GM12892 (cell line): ENCODE data around the gene NGEF.

Experiments used
- POLR2A ChIP-seq: IDR thresholded peaks from 2 replicates; pipeline ENCODE4 v1.6.1; 2011; ENCODE audit warnings: low read depth, low read length, control low read depth
- POLR2AphosphoS5 ChIP-seq: IDR thresholded peaks from 2 replicates; pipeline ENCODE4 v1.6.1; 2011; ENCODE audit warnings: low read depth, low read length, control low read depth
- TAF1 ChIP-seq: IDR thresholded peaks from 2 replicates; pipeline ENCODE4 v1.6.1; 2011; ENCODE audit warnings: low read depth, mild to moderate bottlenecking, control low read depth, low read length, borderline replicate concordance

DNA sequence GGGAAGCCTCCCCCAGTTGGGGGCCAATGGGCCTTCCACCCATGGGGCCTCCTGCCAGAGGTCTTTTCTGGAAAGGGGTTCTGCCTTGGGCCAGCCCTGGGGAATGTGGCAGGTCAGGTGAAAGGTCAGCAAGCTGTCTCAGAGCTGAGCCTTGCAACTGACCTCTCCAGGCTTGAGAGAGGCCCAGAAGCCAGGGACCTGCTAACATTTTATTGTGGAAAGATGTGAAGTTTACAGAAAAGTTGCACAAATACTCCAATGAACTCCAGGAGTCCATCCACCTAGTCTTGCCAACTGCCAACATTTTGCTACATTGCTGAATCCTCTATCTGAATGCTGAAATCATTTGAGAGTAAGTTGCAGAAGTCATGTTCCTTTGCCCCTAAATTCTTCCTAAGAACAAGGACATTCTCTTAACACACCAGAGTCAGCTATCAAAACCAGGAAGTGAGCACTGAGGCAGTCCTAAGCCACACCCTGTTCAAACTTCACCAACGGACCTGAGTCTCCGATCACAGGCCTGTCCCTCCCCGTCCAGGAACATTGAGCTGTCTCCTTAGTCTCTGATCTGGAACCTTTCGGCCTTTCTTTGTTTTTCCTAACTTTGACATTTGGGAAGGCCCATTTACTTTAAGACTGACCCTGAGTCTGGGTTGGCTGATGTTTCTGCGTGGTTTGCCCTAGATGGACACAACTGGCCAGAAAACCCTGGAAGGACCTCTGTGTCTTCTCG lies 139.0 kb downstream of the NGEF start:
- no peak for TF ChIP-seq TAF1
- no peak for TF ChIP-seq POLR2AphosphoS5
- no peak for TF ChIP-seq POLR2A
